Heart left ventricle (tissue), 16 donors: ENCODE measurements around the gene COL15A1. TPM values are rescaled to one million over a fixed set of nuclear protein-coding genes. Genes with fewer than 3 reads are reported as not detected.

Experiments
- ATAC-seq, 4 donors: fragments of 200-7000 bp; cut with Tn5 transposase; one replicate each; pipeline ENCODE4 v1.9.1; 2020 to 2022; ENCODE audit warnings: moderate library complexity in 4 of 4, mild to moderate bottlenecking in 3 of 4, moderate number of reproducible peaks in 1 of 4
- DNase-seq, 5 donors: peaks; one replicate each; pipeline ENCODE4 v3.0.0-alpha.2; 2020
- H3K27ac ChIP-seq, 12 donors: fragments of 200-600 bp; sonication (generic) in 4 of 12; one replicate each; pipeline versions ENCODE4 v1.5.0 to v1.8.0; 2016 to 2022; ENCODE audit warnings: mild to moderate bottlenecking in 2 of 12
- H3K27me3 ChIP-seq, 9 donors: fragments of 200-600 bp; sonication (generic) in 2 of 9; one replicate each; pipeline versions ENCODE4 v1.5.1 to v1.8.0; 2016 to 2022; ENCODE audit warnings: mild to moderate bottlenecking in 3 of 9
- H3K36me3 ChIP-seq, 9 donors: fragments of 200-600 bp; sonication (generic) in 2 of 9; one replicate each; pipeline versions ENCODE4 v1.5.0 to v1.8.0; 2018 to 2022; ENCODE audit warnings: mild to moderate bottlenecking in 2 of 9
- H3K4me1 ChIP-seq, 12 donors: fragments of 200-600 bp; sonication (generic) in 4 of 12; one replicate each; pipeline versions ENCODE4 v1.5.0 to v1.8.0; 2016 to 2022; ENCODE audit warnings: mild to moderate bottlenecking in 3 of 12
- H3K4me3 ChIP-seq, 12 donors: fragments of 200-600 bp; sonication (generic) in 4 of 12; one replicate each; pipeline versions ENCODE4 v1.5.0 to v1.8.0; 2017 to 2022; ENCODE audit warnings: mild to moderate bottlenecking in 9 of 12, moderate library complexity in 4 of 12
- H3K9me3 ChIP-seq, 12 donors: fragments of 200-600 bp; sonication (generic) in 4 of 12; one replicate each; pipeline versions ENCODE4 v1.5.0 to v1.8.0; 2016 to 2022; ENCODE audit warnings: mild to moderate bottlenecking in 1 of 12
- CTCF ChIP-seq, 12 donors: fragments of 200-600 bp; sonication (generic) in 4 of 12; IDR thresholded peaks; one replicate each; pipeline versions ENCODE4 v1.5.0 to v1.8.0; 2018 to 2022; ENCODE audit warnings: antibody characterized with exemption in 12 of 12, mild to moderate bottlenecking in 5 of 12
- POLR2A ChIP-seq, 2 donors: fragments of 450-650 bp; IDR thresholded peaks; one replicate each; pipeline ENCODE4 v1.6.1; 2017; ENCODE audit warnings: antibody characterized with exemption in 2 of 2, mild to moderate bottlenecking in 2 of 2, moderate library complexity in 2 of 2
- WGBS, 4 donors: extraction: QIAGEN DNeasy Blood & Tissue Kit in 2 of 4; methylation state at CpG; one replicate each; pipeline versions ENCODE4 v1.1.5 to v1.1.7; 2013 to 2018; 5-methylcytosine and 5-hydroxymethylcytosine counted together
- intact Hi-C, 10 donors: fragments of 100-400 bp; cut with DNase I; formaldehyde crosslinking; loops; one replicate each; pipeline versions ENCODE4 v1.11.1 to v1.14.2; 2022
- polyA plus RNA-seq, 2 donors: library from polyadenylated mRNA; stranded (reverse); fragments of 200-250 nt; gene quantifications; one replicate each; pipeline ENCODE4 v1.2.3, GENCODE V29; 2013
- total RNA-seq, 9 donors: library from RNA; depleted of rRNA in 2 of 9; stranded (reverse); fragments of >200 nt in 2 of 9; fragmentation: NEBNext Ultra II Directional in 3 of 9; extraction: Animal tissue kit (Norgen Biotek cat#: 25700) in 3 of 9; gene quantifications; one replicate each; pipeline versions ENCODE4 v1.1.0 to v1.2.4, GENCODE V29; 2016 to 2023
- donor health status: ischemic (EF 13 %, LVEDD 7.1; RV severe dilation, severe dysfunction).
- donor health status: healthy with polysubstance abuse.
- donor health status: DM: no; HTN: yes; CAD: no.
- donor health status: DM: no; HTN: no; CAD: no.
- donor health status: ischemic (EF 25% LVEDD 6.9; RV normal size, moderate dysfunction).
- donor health status: ischemic (EF 25% LVEDD 5.7; RV mildly dilated, moderate dysfunction).
- donor health status: healthy.
- donor health status: DM: yes; HTN: yes; CAD: no.
- donor health status: ischemic (EF 35%, LVEDD 5.7; RV mildly dilated, moderate dysfunction).
- donor health status: nonischemic (EF 11% LVEDD 7.7; RV severe dilation, severe dysfunction).
- donor health status: DM: yes; HTN: yes; CAD: no.
- donor health status: PGD.
- donor health status: ischemic (EF 29% LVEDD 5.4; RV normal size, mild dysfunction).
- donor health status: nonischemic (EF 23%, LVEDD 6.1; RV moderate dilation, normal function).

COL15A1 gene
- total and polyA plus RNA-seq, 11 donors = 12.4 to 81.0 (median 38.8) TPM

- H3K27me3 ChIP-seq = peaks cover 0 to 6% (median 0%) of the 10 kb centered on the region in 9 donors
- H3K36me3 ChIP-seq = peaks cover 0 to 1% (median 0%) of the 10 kb centered on the region in 9 donors
- H3K4me1 ChIP-seq = peaks cover 0 to 72% (median 36%) of the 10 kb centered on the region in 12 donors
- intact Hi-C loops = no loop called here
- H3K9me3 ChIP-seq = no peaks in the 10 kb centered on the region
- ATAC-seq (no peak), DNase-seq (no peak)
- TF ChIP-seq CTCF (IDR thresholded peaks at IDR 0.05) (no peak), POLR2A (IDR thresholded peaks at IDR 0.05) (no peak)
- 83 to 92% (median 86%) methylated on average over 5 of the region's 5 CpGs for WGBS, 4 donors
- H3K4me3 ChIP-seq = no peak overlapping the region
- H3K27ac ChIP-seq = peak overlapping the region in 2 of 12 donors; percentile 3 to 5
Measured at GRCh38 chr9:98980291-98980690, 36.6 kb downstream of the COL15A1 start.

GRCh38 chr9:98983295-98984268, 39.9 kb downstream of the COL15A1 start:
- H3K27ac ChIP-seq = peak overlapping the region in 2 of 12 donors; percentile 22 to 27
- peaks cover 0 to 33% (median 4%) of the 10 kb centered on the region in 9 donors for H3K36me3 ChIP-seq
- intact Hi-C loops = no loop called here
- H3K9me3 ChIP-seq = no peaks in the 10 kb centered on the region
- peak in 2 of 4 donors; percentile 35 to 52 for ATAC-seq
- no peaks in the 10 kb centered on the region for H3K27me3 ChIP-seq
- TF ChIP-seq CTCF (IDR thresholded peaks at IDR 0.05) = no peak
- TF ChIP-seq POLR2A (IDR thresholded peaks at IDR 0.05) = no peak
- no peak overlapping the region for H3K4me3 ChIP-seq
- 74 to 81% (median 79%) methylated on average over 15 of the region's 15 CpGs for WGBS, 4 donors
- DNase-seq = no peak
- peaks cover 6 to 68% (median 25%) of the 10 kb centered on the region in 12 donors for H3K4me1 ChIP-seq

GRCh38 chr9:98985596-98985995, 41.9 kb downstream of the COL15A1 start:
- Histone ChIP-seq H3K27ac (no peak overlapping the region), H3K9me3 (no peaks in the 10 kb centered on the region), H3K27me3 (no peaks in the 10 kb centered on the region), H3K36me3 (peaks cover 0 to 39% (median 7%) of the 10 kb centered on the region in 9 donors), H3K4me3 (no peak overlapping the region), H3K4me1 (peaks cover 6 to 67% (median 34%) of the 10 kb centered on the region in 12 donors)
- intact Hi-C loops = no loop called here
- ATAC-seq (no peak), DNase-seq (no peak)
- 88 to 94% (median 91%) methylated on average over 16 to 22 of the region's 22 CpGs for WGBS, 4 donors
- no peak for TF ChIP-seq POLR2A (IDR thresholded peaks at IDR 0.05)
- no peak for TF ChIP-seq CTCF (IDR thresholded peaks at IDR 0.05)
